Measurements from ENCODE around the gene RENBP.

- TF ChIP-seq EP300 (IDR thresholded peaks at IDR 0.05; ENCODE audit: borderline replicate concordance), result no peak
- TF ChIP-seq MAX (IDR thresholded peaks at IDR 0.05), result no peak
- no peak for TF ChIP-seq CREB1 (IDR thresholded peaks at IDR 0.05; ENCODE audit: low read depth)
- TF ChIP-seq TAF1 (IDR thresholded peaks at IDR 0.05; ENCODE audit: low read depth), result no peak
- no peak for TF ChIP-seq RAD21 (IDR thresholded peaks at IDR 0.05; ENCODE audit: low read depth)
- no peak for TF ChIP-seq TEAD4 (IDR thresholded peaks at IDR 0.05)
- no peak for TF ChIP-seq YY1 (IDR thresholded peaks at IDR 0.05; ENCODE audit: low read depth)
- no peak for TF ChIP-seq CEBPB (IDR thresholded peaks at IDR 0.05)
- TF ChIP-seq EGR1 (IDR thresholded peaks at IDR 0.05), result no peak
- TF ChIP-seq REST (IDR thresholded peaks at IDR 0.05; ENCODE audit: low read depth), result no peak
- no peak for TF ChIP-seq TCF12 (IDR thresholded peaks at IDR 0.05; ENCODE audit: low read depth)
- TF ChIP-seq FOXM1 (IDR thresholded peaks at IDR 0.05; ENCODE audit: borderline replicate concordance, low read depth), result no peak
- TF ChIP-seq USF1 (IDR thresholded peaks at IDR 0.05), result no peak
- TF ChIP-seq NFIC (IDR thresholded peaks at IDR 0.05), result no peak
Observed at GRCh38 chrX:153906126-153906917, 38.1 kb downstream of the RENBP start.

Data from Ishikawa (cell line).